Peyer's patch (tissue), 4 donors: ENCODE data around the gene RTP5.

Source experiments
- CTCF ChIP-seq, 6 experiments: fragments of 450-650 bp in 4 of 6; fragments of 200-600 bp in 2 of 6; sonication (generic) in 1 of 6; IDR thresholded peaks; one replicate each; pipeline ENCODE4 v1.5.1; 2017 to 2019; ENCODE audit warnings: antibody characterized with exemption in 6 of 6, mild to moderate bottlenecking in 3 of 6, moderate library complexity in 1 of 6
- POLR2A ChIP-seq, 2 donors: fragments of 450-650 bp; IDR thresholded peaks; one replicate each; pipeline ENCODE4 v1.5.1; 2017; ENCODE audit warnings: antibody characterized with exemption in 2 of 2, mild to moderate bottlenecking in 2 of 2, moderate library complexity in 2 of 2

GRCh38 chr2:241873803-241874110 is 4.2 kb downstream of the RTP5 start:
- TF ChIP-seq CTCF (IDR thresholded peaks at IDR 0.05) (no peak), POLR2A (IDR thresholded peaks at IDR 0.05) (no peak)
